PC-9 (cell line): ENCODE measurements around the gene MORN5. TPM values are rescaled to one million over a fixed set of nuclear protein-coding genes. Genes with fewer than 3 reads are reported as not detected.

Experiments
- BruUV-seq: library from RNA; stranded (reverse); fragments of 400-500 nt; replicated peaks from 2 replicates; lab custom pipeline; 2021; lab: Mats Ljungman, UMichigan
- CTCF ChIA-PET: fragments of 300-600 bp; sonication (Branson Sonifier 250); formaldehyde crosslinking; loops from one replicate; lab custom pipeline; 2022; ENCODE audit warnings: antibody characterized with exemption; lab: Charles Lee
- POLR2A ChIA-PET: fragments of 300-600 bp; sonication (Branson Sonifier 250); formaldehyde crosslinking; loops from one replicate; lab custom pipeline; 2022; ENCODE audit warnings: antibody characterized with exemption; ENCODE audit not compliant: unreplicated experiment; lab: Charles Lee
- DNase-seq, 2 experiments: peaks; one replicate each; pipeline versions ENCODE4 v3.0.0 to v3.0.0-alpha.2; 2015 to 2022; ENCODE audit warnings: mixed read lengths in 1 of 2
- H2AFZ ChIP-seq: fragments of 200-600 bp; sonication (generic); 2 replicates; pipeline ENCODE4 v1.8.1; 2017; ENCODE audit warnings: antibody characterized with exemption
- H3F3A ChIP-seq: fragments of 200-600 bp; sonication (generic); 2 replicates; pipeline ENCODE4 v1.8.1; 2017; ENCODE audit warnings: antibody characterized with exemption, mild to moderate bottlenecking, low read depth; ENCODE audit not compliant: insufficient read depth
- H3K27ac ChIP-seq: fragments of 200-600 bp; sonication (generic); 2 replicates; pipeline ENCODE4 v1.6.1; 2016; ENCODE audit warnings: mixed run types
- H3K27me3 ChIP-seq: fragments of 200-600 bp; sonication (generic); 2 replicates; pipeline ENCODE4 v1.6.1; 2016; ENCODE audit warnings: low read depth, mixed run types; ENCODE audit not compliant: insufficient read depth
- H3K36me3 ChIP-seq: fragments of 200-600 bp; sonication (generic); 2 replicates; pipeline ENCODE4 v1.6.1; 2016; ENCODE audit warnings: low read depth, mixed run types
- H3K4me1 ChIP-seq: fragments of 200-600 bp; sonication (generic); replicated peaks from 2 replicates; pipeline ENCODE4 v1.6.1; 2016; ENCODE audit warnings: mixed run types; ENCODE audit not compliant: insufficient read depth
- H3K4me2 ChIP-seq: fragments of 200-600 bp; sonication (generic); 2 replicates; pipeline ENCODE4 v1.6.1; 2017; ENCODE audit warnings: mixed run types
- H3K4me3 ChIP-seq: fragments of 200-600 bp; sonication (generic); 2 replicates; pipeline ENCODE4 v1.6.1; 2016; ENCODE audit warnings: mixed run types
- H3K79me2 ChIP-seq: fragments of 200-600 bp; sonication (generic); 2 replicates; pipeline ENCODE4 v1.6.1; 2017; ENCODE audit warnings: low read depth, mixed run types
- H3K9me2 ChIP-seq: fragments of 200-600 bp; sonication (generic); 2 replicates; pipeline ENCODE4 v1.8.1; 2017; ENCODE audit warnings: mild to moderate bottlenecking; ENCODE audit not compliant: insufficient read depth
- H3K9me3 ChIP-seq: fragments of 200-600 bp; sonication (generic); 2 replicates; pipeline ENCODE4 v1.8.1; 2016; ENCODE audit warnings: low read depth; ENCODE audit not compliant: insufficient read depth
- H4K20me1 ChIP-seq: fragments of 200-600 bp; sonication (generic); 2 replicates; pipeline ENCODE4 v1.8.1; 2017; ENCODE audit not compliant: insufficient read depth
- EZH2 ChIP-seq: fragments of 200-600 bp; sonication (generic); IDR thresholded peaks from 2 replicates; pipeline ENCODE4 v1.8.0; 2017; ENCODE audit warnings: antibody characterized with exemption, low read depth
- intact Hi-C: fragments of 100-400 bp; cut with micrococcal nuclease; formaldehyde crosslinking; loops from one replicate; pipeline ENCODE4 v1.10.0; 2022; ENCODE audit not compliant: unreplicated experiment
- total RNA-seq: library from RNA; stranded (reverse); gene quantifications from 2 replicates; pipeline ENCODE4 v1.2.3, GENCODE V29; 2021
- TF ChIP-seq, protein P1 (sequence below): fragments of 200-600 bp; sonication (generic); conservative IDR thresholded peaks from 2 replicates; pipeline ENCODE4 v1.6.1; 2017; ENCODE audit warnings: mixed run types, antibody characterized with exemption, mild to moderate bottlenecking, moderate library complexity

Gene MORN5
- total RNA-seq, 1 experiment from 2014 or later = not detected

DNA sequence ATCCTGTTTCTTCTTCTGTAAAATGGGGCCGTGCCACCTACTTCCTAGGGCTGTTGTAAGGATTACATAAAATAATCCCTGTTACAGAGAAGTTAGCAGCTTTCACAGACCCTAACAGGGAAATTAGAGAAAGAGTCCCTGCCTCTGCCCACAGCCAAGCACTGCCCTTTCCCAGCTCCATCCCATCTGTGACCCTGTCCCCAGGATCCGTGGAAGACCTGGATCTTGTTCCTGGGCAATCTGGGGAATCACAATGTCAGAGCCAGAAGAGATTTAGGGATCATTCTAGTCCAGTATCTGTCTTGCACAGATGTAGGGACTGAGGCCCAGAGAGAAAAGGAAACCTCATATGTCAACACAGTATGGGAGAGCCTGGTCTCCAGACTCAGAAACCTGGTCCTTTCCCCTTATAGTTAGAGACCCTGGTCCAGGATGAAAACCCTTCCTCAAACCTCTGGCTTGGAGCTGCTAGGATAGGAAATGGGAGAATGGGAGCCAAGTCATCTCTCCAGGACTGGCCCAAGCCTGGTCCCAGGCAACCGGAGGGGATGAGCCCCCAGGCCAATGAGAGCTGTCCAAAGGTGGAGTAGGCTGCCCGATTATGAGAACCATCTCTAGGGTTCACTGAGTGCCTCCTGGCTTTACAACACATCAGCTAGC, 56.6 kb downstream of the MORN5 start:
- H3K4me1 ChIP-seq = no peaks in the 10 kb centered on the region
- intact Hi-C loops = no loop called here
- TF ChIP-seq, protein P1, sequence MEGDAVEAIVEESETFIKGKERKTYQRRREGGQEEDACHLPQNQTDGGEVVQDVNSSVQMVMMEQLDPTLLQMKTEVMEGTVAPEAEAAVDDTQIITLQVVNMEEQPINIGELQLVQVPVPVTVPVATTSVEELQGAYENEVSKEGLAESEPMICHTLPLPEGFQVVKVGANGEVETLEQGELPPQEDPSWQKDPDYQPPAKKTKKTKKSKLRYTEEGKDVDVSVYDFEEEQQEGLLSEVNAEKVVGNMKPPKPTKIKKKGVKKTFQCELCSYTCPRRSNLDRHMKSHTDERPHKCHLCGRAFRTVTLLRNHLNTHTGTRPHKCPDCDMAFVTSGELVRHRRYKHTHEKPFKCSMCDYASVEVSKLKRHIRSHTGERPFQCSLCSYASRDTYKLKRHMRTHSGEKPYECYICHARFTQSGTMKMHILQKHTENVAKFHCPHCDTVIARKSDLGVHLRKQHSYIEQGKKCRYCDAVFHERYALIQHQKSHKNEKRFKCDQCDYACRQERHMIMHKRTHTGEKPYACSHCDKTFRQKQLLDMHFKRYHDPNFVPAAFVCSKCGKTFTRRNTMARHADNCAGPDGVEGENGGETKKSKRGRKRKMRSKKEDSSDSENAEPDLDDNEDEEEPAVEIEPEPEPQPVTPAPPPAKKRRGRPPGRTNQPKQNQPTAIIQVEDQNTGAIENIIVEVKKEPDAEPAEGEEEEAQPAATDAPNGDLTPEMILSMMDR = no peak
- TF ChIP-seq EZH2 = no peak
- no peak overlapping the region for H3K4me2 ChIP-seq
- no peak overlapping the region for H2AFZ ChIP-seq
- no peaks in the 10 kb centered on the region for H3K36me3 ChIP-seq
- no peaks in the 10 kb centered on the region for H4K20me1 ChIP-seq
- no TSS peak for BruUV-seq
- H3K79me2 ChIP-seq = no peaks in the 10 kb centered on the region
- no peaks in the 10 kb centered on the region for H3K9me3 ChIP-seq
- ChIA-PET CTCF (no interaction called here), POLR2A (no interaction called here)
- H3F3A ChIP-seq = peaks cover 7% of the 10 kb centered on the region; the same call in 1 of the 2 replicates
- H3K27me3 ChIP-seq = peaks cover 4% of the 10 kb centered on the region; the same call in 1 of the 2 replicates
- H3K9me2 ChIP-seq = no peaks in the 10 kb centered on the region
- H3K4me3 ChIP-seq = no peak overlapping the region
- DNase-seq = no peak
- no peak overlapping the region for H3K27ac ChIP-seq

DNA sequence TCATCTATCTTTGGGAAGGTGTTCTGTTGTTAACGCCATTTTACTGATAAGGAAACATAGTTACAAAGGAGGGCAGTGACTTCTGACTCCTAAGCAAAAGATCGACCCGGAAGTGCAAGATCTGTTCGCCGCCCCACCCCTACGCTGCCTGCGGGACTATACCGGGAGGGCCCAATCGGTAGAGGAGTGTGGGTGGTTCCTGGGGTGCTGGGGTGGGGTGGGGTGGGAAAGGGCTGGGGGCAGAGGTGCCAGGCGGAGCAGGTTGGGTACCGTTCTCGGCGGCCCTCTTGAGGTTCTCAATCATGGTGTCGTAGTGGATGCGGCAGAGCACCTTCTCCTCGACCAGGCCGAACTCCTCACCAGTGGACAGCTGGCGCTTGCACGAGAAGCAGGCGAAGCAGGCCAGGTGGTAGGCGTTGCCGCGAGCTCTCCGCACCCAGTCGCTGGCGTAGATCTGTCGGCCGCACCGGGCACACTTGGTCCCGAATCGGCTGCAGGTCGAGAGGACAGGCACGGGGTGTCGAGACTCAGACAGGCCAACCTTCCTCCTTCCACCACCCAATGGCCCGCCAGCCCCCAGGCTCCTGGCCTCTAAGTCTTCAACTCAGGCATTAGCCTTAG, 57.2 kb downstream of the MORN5 start:
- no peaks in the 10 kb centered on the region for H3K9me3 ChIP-seq
- ChIA-PET CTCF (no interaction called here), POLR2A (no interaction called here)
- no peak overlapping the region for H3K4me3 ChIP-seq
- no peaks in the 10 kb centered on the region for H4K20me1 ChIP-seq
- H3K9me2 ChIP-seq = no peaks in the 10 kb centered on the region
- peaks cover 7% of the 10 kb centered on the region; the same call in 1 of the 2 replicates for H3F3A ChIP-seq
- intact Hi-C loops = no loop called here
- no peaks in the 10 kb centered on the region for H3K4me1 ChIP-seq
- no peaks in the 10 kb centered on the region; the same call in 1 of the 2 replicates for H3K27me3 ChIP-seq
- H2AFZ ChIP-seq = no peak overlapping the region
- no peaks in the 10 kb centered on the region for H3K36me3 ChIP-seq
- no peak overlapping the region for H3K27ac ChIP-seq
- no peak overlapping the region for H3K4me2 ChIP-seq
- DNase-seq = no peak
- no TSS peak for BruUV-seq
- TF ChIP-seq EZH2 = no peak
- TF ChIP-seq, protein P1 = no peak
- no peaks in the 10 kb centered on the region for H3K79me2 ChIP-seq

DNA sequence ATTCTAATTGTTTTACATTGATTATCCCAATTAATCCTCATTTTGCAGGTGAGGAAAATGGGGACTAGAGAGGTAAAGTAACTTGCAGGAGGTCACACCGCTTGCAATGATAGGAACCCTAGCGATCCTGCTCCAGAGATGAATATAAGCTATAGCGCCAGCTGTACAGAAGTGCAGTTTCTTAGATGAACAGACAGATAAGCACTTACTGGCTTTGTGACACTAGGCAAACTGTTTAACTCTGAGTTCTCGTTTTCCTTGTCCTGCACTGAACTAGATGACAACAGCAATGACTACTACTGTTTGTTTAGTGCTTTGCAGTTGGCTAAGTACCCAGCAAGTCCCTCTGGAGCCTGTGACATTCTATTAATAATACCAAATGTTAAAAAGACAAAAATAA, 57.9 kb downstream of the MORN5 start:
- no peak for DNase-seq
- Histone ChIP-seq H3K27me3 (no peaks in the 10 kb centered on the region), H3K4me3 (no peak overlapping the region), H3K9me2 (no peaks in the 10 kb centered on the region), H3K4me2 (no peak overlapping the region), H2AFZ (no peak overlapping the region), H4K20me1 (no peaks in the 10 kb centered on the region), H3K79me2 (no peaks in the 10 kb centered on the region), H3K27ac (no peak overlapping the region), H3K4me1 (no peaks in the 10 kb centered on the region), H3K36me3 (no peaks in the 10 kb centered on the region), H3K9me3 (no peaks in the 10 kb centered on the region), H3F3A (peaks cover 7% of the 10 kb centered on the region; the same call in 1 of the 2 replicates)
- TF ChIP-seq, protein P1 = no peak
- no peak for TF ChIP-seq EZH2
- ChIA-PET POLR2A (no interaction called here), CTCF (no interaction called here)
- no TSS peak for BruUV-seq
- intact Hi-C loops = no loop called here
